WI38 (cell line): ENCODE measurements around the gene RNASE7.

Experiments used
- H3K4me3 ChIP-seq: 2 replicates; pipeline ENCODE4 v1.5.1; 2011; ENCODE audit warnings: low read depth, mild to moderate bottlenecking, control low read depth, low read length
- TF ChIP-seq, protein P1 (sequence below): IDR thresholded peaks from 2 replicates; pipeline ENCODE4 v1.5.1; 2012; ENCODE audit warnings: low read depth, mild to moderate bottlenecking, control low read depth, low read length

The RNASE7 gene

DNA sequence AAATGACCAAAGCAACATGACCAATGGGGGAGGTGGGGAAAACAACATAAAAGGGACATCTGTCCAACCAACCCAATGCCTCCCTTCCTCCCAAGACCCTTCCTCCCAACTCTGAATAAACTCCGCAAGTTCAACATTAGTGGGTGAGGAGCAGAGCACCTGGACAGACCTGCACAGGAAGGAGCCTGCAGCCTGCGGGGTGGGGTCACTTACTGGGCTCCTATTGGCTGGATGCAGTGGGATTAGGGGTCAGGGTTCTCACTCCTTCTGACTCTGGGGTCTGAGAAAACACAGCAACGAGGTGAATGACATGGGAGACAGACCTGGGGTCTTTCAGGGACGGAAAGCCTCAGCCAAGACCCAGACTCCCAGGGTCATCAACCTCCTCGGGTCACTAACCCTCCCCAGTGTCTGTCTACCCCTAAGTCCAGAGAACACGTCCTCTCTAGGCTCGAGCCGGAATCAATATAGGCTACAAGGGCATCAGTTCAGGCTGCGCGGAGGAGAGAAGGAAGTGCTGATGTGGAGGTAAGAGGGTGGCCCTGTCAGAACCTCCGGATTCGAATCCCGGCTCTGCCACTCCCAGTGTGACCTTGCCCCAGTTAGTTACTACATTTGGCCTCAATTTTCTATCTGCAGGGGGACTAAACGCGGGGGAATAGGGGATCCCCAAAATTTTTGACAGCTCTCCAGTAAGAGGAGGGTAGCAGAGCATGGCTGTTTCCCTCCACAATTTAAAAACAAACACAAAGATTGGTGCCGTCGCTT, 18.2 kb upstream of the RNASE7 start:
- no peak overlapping the region for H3K4me3 ChIP-seq
- TF ChIP-seq, protein P1, sequence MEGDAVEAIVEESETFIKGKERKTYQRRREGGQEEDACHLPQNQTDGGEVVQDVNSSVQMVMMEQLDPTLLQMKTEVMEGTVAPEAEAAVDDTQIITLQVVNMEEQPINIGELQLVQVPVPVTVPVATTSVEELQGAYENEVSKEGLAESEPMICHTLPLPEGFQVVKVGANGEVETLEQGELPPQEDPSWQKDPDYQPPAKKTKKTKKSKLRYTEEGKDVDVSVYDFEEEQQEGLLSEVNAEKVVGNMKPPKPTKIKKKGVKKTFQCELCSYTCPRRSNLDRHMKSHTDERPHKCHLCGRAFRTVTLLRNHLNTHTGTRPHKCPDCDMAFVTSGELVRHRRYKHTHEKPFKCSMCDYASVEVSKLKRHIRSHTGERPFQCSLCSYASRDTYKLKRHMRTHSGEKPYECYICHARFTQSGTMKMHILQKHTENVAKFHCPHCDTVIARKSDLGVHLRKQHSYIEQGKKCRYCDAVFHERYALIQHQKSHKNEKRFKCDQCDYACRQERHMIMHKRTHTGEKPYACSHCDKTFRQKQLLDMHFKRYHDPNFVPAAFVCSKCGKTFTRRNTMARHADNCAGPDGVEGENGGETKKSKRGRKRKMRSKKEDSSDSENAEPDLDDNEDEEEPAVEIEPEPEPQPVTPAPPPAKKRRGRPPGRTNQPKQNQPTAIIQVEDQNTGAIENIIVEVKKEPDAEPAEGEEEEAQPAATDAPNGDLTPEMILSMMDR, result no peak

DNA sequence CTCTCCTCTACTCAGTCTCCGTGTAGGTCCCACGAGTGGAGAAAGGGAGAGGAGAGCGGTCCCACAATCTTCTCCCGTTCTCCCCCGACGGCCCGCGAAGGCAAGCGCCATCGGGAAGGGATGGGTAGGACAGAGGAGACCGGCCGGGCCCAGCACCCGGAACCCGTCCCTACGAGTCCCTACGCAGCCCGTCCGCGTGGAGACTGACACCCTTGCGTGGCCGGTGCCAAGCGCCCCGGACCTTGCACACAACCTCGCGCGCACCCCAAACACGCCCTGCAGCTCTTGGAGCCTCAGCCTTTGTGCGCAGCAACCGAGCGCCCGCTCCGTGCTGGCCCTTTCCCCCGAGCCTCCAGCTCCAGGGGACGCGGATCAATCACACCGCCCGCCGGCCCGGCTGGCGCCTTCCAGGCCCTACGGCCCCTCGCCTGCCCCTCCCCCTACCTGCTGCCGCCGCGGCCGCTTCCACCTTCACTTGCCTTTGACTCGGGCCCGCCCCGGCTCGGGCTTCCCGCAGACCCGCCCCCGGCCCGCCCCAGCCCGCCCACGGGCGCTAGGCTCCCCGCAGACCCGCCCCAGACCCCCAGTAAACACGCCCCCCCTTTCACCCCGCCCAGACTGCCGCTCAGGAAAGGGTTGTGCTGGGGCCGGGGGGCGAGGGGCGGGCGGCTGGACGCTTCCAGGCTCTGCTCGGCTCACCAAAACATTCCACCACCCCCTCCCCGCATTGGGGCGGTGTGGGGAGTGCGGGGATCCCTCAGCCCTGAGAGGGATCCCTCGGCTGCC, 17.4 kb upstream of the RNASE7 start, which contains the start of gene NDRG2:
Gene NDRG2 (minus strand): TSS at position 477 of the 786 bp plus-strand sequence. CDS start 1,746 bp downstream, outside the sequence.
- H3K4me3 ChIP-seq, result no peak within 1 kb of the TSS
- TF ChIP-seq, protein P1, result no peak

DNA sequence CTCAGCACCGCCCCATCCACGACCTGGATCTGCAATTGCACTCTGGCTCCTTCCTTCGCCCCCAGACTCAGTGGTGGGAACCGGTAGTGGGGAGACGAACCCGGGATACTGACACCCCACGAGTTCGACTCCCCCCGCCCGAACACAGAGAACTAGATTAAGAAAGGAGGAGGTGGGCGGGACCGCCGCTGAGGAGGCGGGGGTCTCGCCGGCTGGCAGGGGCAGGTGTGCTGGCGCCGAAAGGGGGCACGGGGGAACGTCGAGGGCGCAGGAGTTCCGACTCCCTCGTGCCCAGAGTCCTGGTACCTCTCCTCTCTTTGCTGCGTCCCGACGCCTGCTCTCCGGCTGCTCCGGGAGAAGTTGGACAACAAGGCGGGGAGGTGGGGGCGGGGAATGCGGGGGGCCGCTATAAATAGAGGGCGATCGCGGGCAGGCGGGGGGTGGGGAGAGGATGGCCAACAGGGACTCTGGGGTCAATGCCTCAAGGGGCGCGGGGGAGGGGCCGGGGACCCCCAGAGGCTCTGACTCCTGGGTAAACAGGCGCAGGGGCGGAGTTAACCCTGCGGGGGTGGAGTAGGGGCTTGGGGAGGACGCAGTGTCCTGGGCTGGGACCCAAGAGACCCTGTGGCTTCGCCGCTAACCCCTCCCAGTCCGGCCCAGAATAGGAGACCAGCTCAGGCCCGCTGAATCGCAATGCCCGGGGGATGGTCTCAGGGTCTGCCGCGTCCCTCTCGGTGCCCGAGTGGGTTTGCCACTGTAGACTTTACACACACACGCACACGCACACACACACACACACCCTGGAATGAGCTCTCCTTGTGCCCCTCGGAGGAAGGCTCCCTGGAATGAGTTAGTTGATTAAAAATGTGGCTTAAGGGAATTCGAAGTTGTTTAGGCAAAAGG, 16.5 kb upstream of the RNASE7 start:
- TF ChIP-seq, protein P1, result no peak
- H3K4me3 ChIP-seq, result no peak overlapping the region

DNA sequence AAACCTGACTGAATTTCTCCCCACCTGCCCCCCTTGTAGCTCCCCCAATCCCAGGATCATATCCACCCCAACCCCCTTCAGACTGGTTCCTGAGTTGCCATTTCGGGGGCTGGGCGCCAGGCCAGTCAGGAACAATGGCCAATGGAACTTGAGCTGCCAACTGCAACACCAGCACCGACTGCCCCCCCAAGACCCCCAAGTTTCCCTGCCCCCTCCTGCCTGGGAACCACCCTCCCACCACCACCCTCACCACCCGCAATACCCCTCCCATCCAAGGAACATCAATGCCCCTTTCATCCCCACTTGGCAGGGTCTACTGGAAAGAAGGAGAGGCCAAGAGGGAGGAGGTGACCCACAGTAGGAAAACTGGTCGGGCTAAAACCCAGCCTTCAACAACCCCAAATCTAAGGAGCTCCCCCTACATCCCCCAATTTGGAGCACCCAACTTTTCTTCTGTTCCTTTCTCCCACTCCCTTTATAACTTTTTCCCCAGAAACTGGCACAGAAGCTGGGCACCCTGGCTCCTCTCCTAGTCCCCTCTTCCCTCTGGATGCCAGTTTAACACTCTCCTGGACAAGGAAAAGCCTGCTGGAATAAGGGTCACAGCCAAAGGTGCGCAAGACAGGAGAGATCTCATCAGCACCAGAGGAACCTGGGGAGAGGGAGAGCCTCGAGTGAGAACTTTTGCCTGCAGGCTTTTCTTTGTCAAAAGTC, 15.7 kb upstream of the RNASE7 start:
- TF ChIP-seq, protein P1, result no peak
- H3K4me3 ChIP-seq, result no peak overlapping the region

DNA sequence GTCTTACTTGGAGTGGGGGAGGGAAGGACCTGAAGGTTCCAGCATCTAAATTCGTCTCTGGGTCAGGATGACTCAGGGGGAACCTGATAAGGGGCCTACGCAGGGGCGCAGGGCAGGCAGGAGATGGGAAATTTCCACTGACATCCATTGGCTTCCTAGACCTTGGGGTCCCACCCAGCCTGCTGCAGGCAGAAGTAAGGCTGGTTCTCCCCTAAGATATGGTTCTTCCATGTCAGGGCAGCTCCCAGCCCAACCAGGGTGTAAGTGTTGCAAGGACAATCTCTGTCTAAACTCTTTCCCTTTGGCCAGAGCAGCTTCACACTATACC, 15.2 kb upstream of the RNASE7 start:
- TF ChIP-seq, protein P1, result no peak
- H3K4me3 ChIP-seq, result no peak overlapping the region

DNA sequence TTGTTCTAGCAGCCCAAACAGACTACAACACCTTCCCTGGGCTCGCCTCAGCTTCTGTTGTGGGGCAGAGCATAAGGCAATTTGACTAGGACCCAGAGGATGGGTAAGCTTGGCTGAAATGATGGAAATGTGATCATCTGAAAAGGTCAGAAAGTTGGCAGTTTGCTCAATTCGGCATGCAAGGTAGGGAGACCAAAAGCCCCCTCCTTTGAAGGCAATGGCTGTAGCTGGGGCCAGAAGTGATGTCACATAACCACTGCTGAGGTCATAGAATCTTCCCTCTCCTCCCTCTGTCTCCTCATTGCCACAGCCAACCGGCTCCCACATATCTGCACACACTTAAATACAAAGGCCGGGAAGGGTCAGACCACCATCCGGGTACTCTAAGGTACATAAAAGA, 12.2 kb upstream of the RNASE7 start, which contains the start of gene TPPP2:
Gene TPPP2 (plus strand): TSS at position 301 of the 400 bp plus-strand sequence. CDS start 365 bp downstream, outside the sequence.
- no peak within 1 kb of the TSS for H3K4me3 ChIP-seq
- TF ChIP-seq, protein P1, result no peak
